SK-N-MC (cell line): Measurements from ENCODE around the gene CNOT6.

Experiments used
- EZH2 ChIP-seq: fragments of 200-600 bp; sonication (generic); IDR thresholded peaks from one replicate; pipeline ENCODE4 v1.6.1; 2017; ENCODE audit warnings: antibody characterized with exemption
- FOXP2 ChIP-seq: optimal IDR thresholded peaks from 2 replicates; pipeline ENCODE3; 2011; ENCODE audit warnings: mild to moderate bottlenecking, moderate library complexity; ENCODE audit not compliant: insufficient read depth; ENCODE audit errors: extremely low read length, control extremely low read depth
- POLR2AphosphoS5 ChIP-seq: IDR thresholded peaks from 2 replicates; pipeline ENCODE4 v1.6.1; 2012; ENCODE audit warnings: mild to moderate bottlenecking, low read depth, low read length, borderline replicate concordance

GRCh38 chr5:180535573-180535972 is 41.4 kb downstream of the CNOT6 start:
- no peak for TF ChIP-seq EZH2
- TF ChIP-seq POLR2AphosphoS5 = no peak
- TF ChIP-seq FOXP2 = no peak
